Breast epithelium (tissue), 4 donors: ENCODE data around the gene ZNF580. TPM values are rescaled to one million over a fixed set of nuclear protein-coding genes. Genes with fewer than 3 reads are reported as not detected.

Experiments
- DNase-seq, 2 donors: peaks; one replicate each; pipeline ENCODE4 v3.0.0-alpha.2; 2019; ENCODE audit warnings: low spot score in 2 of 2
- H3K27ac ChIP-seq, 2 donors: fragments of 200-600 bp; sonication (generic) in 1 of 2; one replicate each; pipeline ENCODE4 v1.5.1; 2016 to 2019; ENCODE audit warnings: mild to moderate bottlenecking in 1 of 2
- H3K27me3 ChIP-seq, 2 donors: fragments of 200-600 bp; sonication (generic) in 1 of 2; one replicate each; pipeline versions ENCODE4 v1.5.1 to v1.6.0; 2017 to 2019; ENCODE audit warnings: control low read depth in 1 of 2, mild to moderate bottlenecking in 1 of 2
- H3K36me3 ChIP-seq: fragments of 200-600 bp; one replicate; pipeline ENCODE4 v1.5.1; 2019
- H3K4me1 ChIP-seq, 2 donors: fragments of 200-600 bp; sonication (generic); one replicate each; pipeline ENCODE4 v1.5.1; 2016 to 2019; ENCODE audit warnings: control low read depth in 1 of 2
- H3K4me3 ChIP-seq, 3 donors: fragments of 200-600 bp; sonication (generic); 1 replicate in 2 of 3; 2 replicates in 1 of 3; pipeline ENCODE4 v1.5.1; 2016 to 2019; ENCODE audit warnings: mild to moderate bottlenecking in 3 of 3, moderate library complexity in 2 of 3
- H3K9me3 ChIP-seq, 2 donors: fragments of 200-600 bp; sonication (generic) in 1 of 2; one replicate each; pipeline ENCODE4 v1.5.1; 2016 to 2019; ENCODE audit warnings: control low read depth in 1 of 2
- POLR2A ChIP-seq: fragments of 450-650 bp; IDR thresholded peaks from one replicate; pipeline ENCODE4 v1.6.1; 2016; ENCODE audit warnings: antibody characterized with exemption, mild to moderate bottlenecking, moderate library complexity
- POLR2AphosphoS5 ChIP-seq, 3 donors: sonication (generic); formaldehyde crosslinking; IDR thresholded peaks; one replicate each; pipeline ENCODE4 v1.6.1; 2017; ENCODE audit warnings: antibody characterized with exemption in 3 of 3
- intact Hi-C: fragments of 100-400 bp; cut with DNase I; formaldehyde crosslinking; loops from one replicate; pipeline ENCODE4 v1.15.1; 2023; ENCODE audit warnings: low total_unique reads
- total RNA-seq, 3 donors: library from RNA; depleted of rRNA; stranded (reverse); fragments of >200 nt; gene quantifications; one replicate each; pipeline ENCODE4 v1.1.0, GENCODE V29; 2016
- TF ChIP-seq, protein P1 (sequence below), 3 donors: fragments of 450-650 bp; IDR thresholded peaks; one replicate each; pipeline ENCODE4 v1.5.1; 2016 to 2017; ENCODE audit warnings: antibody characterized with exemption in 3 of 3, mild to moderate bottlenecking in 3 of 3, moderate library complexity in 3 of 3

The ZNF580 gene
- total RNA-seq, 3 donors from 2014 or later: 21.0 to 24.3 (median 22.4) TPM

DNA sequence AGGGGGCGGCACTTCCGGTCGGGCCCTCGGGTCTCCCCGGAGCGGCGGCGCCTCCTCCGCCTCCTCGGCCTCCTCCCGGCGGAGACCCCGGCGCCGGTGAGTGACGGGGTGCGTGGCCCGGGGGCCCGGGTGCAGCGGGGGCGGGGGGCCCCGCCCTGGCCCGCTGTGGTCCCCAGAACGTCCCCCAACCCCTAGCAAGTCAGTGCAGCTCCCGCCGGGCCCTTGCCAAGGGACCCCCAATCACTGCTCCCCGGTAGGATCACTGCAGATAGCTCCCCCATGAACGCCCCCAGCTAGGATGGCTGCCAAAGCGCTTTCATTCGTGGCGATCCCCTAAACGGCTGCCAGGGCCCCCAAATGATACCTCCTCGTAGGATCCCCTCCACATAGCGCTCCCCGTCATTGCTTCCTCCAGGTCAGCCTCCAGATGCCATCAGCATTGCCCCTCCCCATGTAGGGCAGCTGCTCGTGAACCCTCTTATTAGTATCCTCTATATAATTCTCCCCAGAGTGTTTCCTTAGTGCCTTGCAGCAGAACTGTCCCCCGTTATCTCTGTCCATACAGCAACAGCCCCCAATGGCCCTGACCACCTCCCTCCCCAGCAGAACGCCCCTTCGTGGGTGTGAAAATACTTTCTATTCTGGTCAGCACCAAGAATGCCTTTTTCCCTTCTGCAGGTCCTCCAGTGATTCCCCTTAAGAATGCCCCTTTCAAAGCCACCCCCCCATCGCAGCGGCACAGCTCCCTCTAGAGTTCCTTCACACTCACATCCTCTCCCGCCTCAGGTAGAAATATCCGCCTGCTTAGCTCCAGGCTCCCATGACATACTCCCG is 34.9 kb upstream of the ZNF580 start, which contains the start of gene ZNF865:
ZNF865 (plus strand) TSS at position 11 of the 834 bp plus-strand sequence. CDS start 7,972 bp downstream, outside the sequence.
- Histone ChIP-seq H3K27ac (peak within 1 kb of the TSS; percentile 93 to 98), H3K27me3 (no peaks in the 10 kb centered on the region), H3K36me3 (no peaks in the 10 kb centered on the region), H3K9me3 (no peaks in the 10 kb centered on the region), H3K4me1 (peaks cover 0 to 6% of the 10 kb centered on the region in 2 donors), H3K4me3 (peak within 1 kb of the TSS; percentile 88 to 91 (median 91))
- intact Hi-C loops: no loop called here
- peak; percentile 57 to 72 for DNase-seq
- TF ChIP-seq, protein P1, sequence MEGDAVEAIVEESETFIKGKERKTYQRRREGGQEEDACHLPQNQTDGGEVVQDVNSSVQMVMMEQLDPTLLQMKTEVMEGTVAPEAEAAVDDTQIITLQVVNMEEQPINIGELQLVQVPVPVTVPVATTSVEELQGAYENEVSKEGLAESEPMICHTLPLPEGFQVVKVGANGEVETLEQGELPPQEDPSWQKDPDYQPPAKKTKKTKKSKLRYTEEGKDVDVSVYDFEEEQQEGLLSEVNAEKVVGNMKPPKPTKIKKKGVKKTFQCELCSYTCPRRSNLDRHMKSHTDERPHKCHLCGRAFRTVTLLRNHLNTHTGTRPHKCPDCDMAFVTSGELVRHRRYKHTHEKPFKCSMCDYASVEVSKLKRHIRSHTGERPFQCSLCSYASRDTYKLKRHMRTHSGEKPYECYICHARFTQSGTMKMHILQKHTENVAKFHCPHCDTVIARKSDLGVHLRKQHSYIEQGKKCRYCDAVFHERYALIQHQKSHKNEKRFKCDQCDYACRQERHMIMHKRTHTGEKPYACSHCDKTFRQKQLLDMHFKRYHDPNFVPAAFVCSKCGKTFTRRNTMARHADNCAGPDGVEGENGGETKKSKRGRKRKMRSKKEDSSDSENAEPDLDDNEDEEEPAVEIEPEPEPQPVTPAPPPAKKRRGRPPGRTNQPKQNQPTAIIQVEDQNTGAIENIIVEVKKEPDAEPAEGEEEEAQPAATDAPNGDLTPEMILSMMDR (IDR thresholded peaks at IDR 0.05): peak in 2 of 3 donors; percentile 58 to 59
- TF ChIP-seq POLR2A (no peak), POLR2AphosphoS5 (IDR thresholded peaks at IDR 0.05) (no peak)

- intact Hi-C loops: no loop called here
- DNase-seq: no peak
- H3K27me3 ChIP-seq: no peaks in the 10 kb centered on the region
- H3K36me3 ChIP-seq: no peaks in the 10 kb centered on the region
- peak overlapping the region; percentile 88 to 91 (median 91) for H3K4me3 ChIP-seq
- H3K27ac ChIP-seq: peak overlapping the region; percentile 93 to 98
- peaks cover 0 to 6% of the 10 kb centered on the region in 2 donors for H3K4me1 ChIP-seq
- H3K9me3 ChIP-seq: no peaks in the 10 kb centered on the region
- TF ChIP-seq, protein P1 (IDR thresholded peaks at IDR 0.05): no peak
- TF ChIP-seq POLR2AphosphoS5 (IDR thresholded peaks at IDR 0.05) (no peak), POLR2A (no peak)
Observed at GRCh38 chr19:55606471-55606787, 34.4 kb upstream of the ZNF580 start.

DNA sequence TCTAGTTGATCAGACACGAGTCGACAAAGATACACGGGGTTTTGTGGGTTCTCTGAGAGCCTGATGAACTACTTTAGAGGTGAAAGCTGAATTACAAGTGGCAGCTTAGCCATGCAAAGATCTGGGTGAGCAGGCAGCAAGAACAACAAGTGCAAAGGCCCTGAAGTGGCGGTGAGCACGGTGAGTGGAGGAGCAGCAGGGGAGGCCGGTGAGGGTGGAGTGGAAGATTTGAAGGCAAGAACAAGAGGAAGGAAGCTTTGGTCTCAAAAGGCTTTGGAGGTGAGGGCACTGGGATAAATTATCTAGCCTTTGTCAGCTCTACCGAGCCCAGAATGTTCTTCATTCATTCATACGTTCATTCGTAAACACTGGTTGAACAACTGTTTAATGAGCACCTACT is 34.0 kb upstream of the ZNF580 start:
- no peaks in the 10 kb centered on the region for H3K27me3 ChIP-seq
- DNase-seq: no peak
- H3K4me1 ChIP-seq: peaks cover 0 to 6% of the 10 kb centered on the region in 2 donors
- no peaks in the 10 kb centered on the region for H3K9me3 ChIP-seq
- peak overlapping the region in 2 of 3 donors; percentile 88 to 91 for H3K4me3 ChIP-seq
- TF ChIP-seq POLR2AphosphoS5 (IDR thresholded peaks at IDR 0.05): no peak
- no peak for TF ChIP-seq POLR2A
- TF ChIP-seq, protein P1 (IDR thresholded peaks at IDR 0.05): no peak
- H3K27ac ChIP-seq: peak overlapping the region; percentile 93 to 98
- no peaks in the 10 kb centered on the region for H3K36me3 ChIP-seq
- intact Hi-C loops: no loop called here

GRCh38 chr19:55609326-55609725 is 31.5 kb upstream of the ZNF580 start:
- Histone ChIP-seq H3K27ac (no peak overlapping the region), H3K4me1 (peaks cover 0 to 6% of the 10 kb centered on the region in 2 donors), H3K27me3 (no peaks in the 10 kb centered on the region), H3K4me3 (no peak overlapping the region), H3K9me3 (no peaks in the 10 kb centered on the region), H3K36me3 (peaks cover 5% of the 10 kb centered on the region)
- no peak for DNase-seq
- intact Hi-C loops: no loop called here
- TF ChIP-seq POLR2AphosphoS5 (IDR thresholded peaks at IDR 0.05) (no peak), POLR2A (no peak)
- TF ChIP-seq, protein P1 (IDR thresholded peaks at IDR 0.05): no peak

GRCh38 chr19:55611300-55611982 is 29.4 kb upstream of the ZNF580 start:
- TF ChIP-seq, protein P1 (IDR thresholded peaks at IDR 0.05): no peak
- TF ChIP-seq POLR2A (no peak), POLR2AphosphoS5 (IDR thresholded peaks at IDR 0.05) (no peak)
- Histone ChIP-seq H3K36me3 (peaks cover 22% of the 10 kb centered on the region), H3K27ac (no peak overlapping the region), H3K4me1 (peaks cover 0 to 5% of the 10 kb centered on the region in 2 donors), H3K4me3 (no peak overlapping the region), H3K27me3 (no peaks in the 10 kb centered on the region), H3K9me3 (no peaks in the 10 kb centered on the region)
- no peak for DNase-seq
- intact Hi-C loops: no loop called here
